Hepatocyte (in vitro differentiated cells): ENCODE measurements around the gene CRCP. TPM values are rescaled to one million over a fixed set of nuclear protein-coding genes. Genes with fewer than 3 reads are reported as not detected.

Source experiments
- DNase-seq: peaks from one replicate; pipeline ENCODE4 v3.0.0-alpha.2; 2016; ENCODE audit warnings: low spot score
- H2AFZ ChIP-seq: fragments of 200-600 bp; sonication (generic); 2 replicates; pipeline ENCODE4 v1.6.0; 2016; ENCODE audit warnings: antibody characterized with exemption, mild to moderate bottlenecking
- H3K27ac ChIP-seq: fragments of 200-600 bp; sonication (generic); 2 replicates; pipeline ENCODE4 v1.5.1; 2016; ENCODE audit warnings: mild to moderate bottlenecking
- H3K27me3 ChIP-seq: fragments of 200-600 bp; sonication (generic); 2 replicates; pipeline ENCODE4 v1.6.1; 2016
- H3K36me3 ChIP-seq: fragments of 200-600 bp; sonication (generic); replicated peaks from 2 replicates; pipeline ENCODE4 v1.5.1; 2016; ENCODE audit warnings: low read depth; ENCODE audit not compliant: insufficient read depth
- H3K4me1 ChIP-seq: fragments of 200-600 bp; sonication (generic); 2 replicates; pipeline ENCODE4 v1.5.1; 2016; ENCODE audit warnings: mild to moderate bottlenecking, moderate library complexity; ENCODE audit not compliant: insufficient read depth
- H3K4me2 ChIP-seq: fragments of 200-600 bp; sonication (generic); 2 replicates; pipeline ENCODE4 v1.6.0; 2016
- H3K4me3 ChIP-seq: fragments of 200-600 bp; sonication (generic); 2 replicates; pipeline ENCODE4 v1.5.1; 2016; ENCODE audit warnings: mild to moderate bottlenecking
- H3K79me2 ChIP-seq: fragments of 200-600 bp; sonication (generic); 2 replicates; pipeline ENCODE4 v1.6.0; 2017; ENCODE audit warnings: mild to moderate bottlenecking
- H3K9me2 ChIP-seq: fragments of 200-600 bp; sonication (generic); replicated peaks from 2 replicates; pipeline ENCODE4 v1.6.0; 2017; ENCODE audit warnings: mild to moderate bottlenecking; ENCODE audit not compliant: insufficient read depth
- H3K9me3 ChIP-seq: fragments of 200-600 bp; sonication (generic); 2 replicates; pipeline ENCODE4 v1.5.1; 2016; ENCODE audit warnings: low read depth, mild to moderate bottlenecking
- H4K20me1 ChIP-seq: fragments of 200-600 bp; sonication (generic); 2 replicates; pipeline ENCODE4 v1.6.0; 2016; ENCODE audit warnings: mild to moderate bottlenecking; ENCODE audit not compliant: insufficient read depth, poor library complexity, severe bottlenecking
- CTCF ChIP-seq: fragments of 200-600 bp; sonication (generic); IDR thresholded peaks from 2 replicates; pipeline ENCODE4 v1.5.1; 2016; ENCODE audit warnings: antibody characterized with exemption, mild to moderate bottlenecking; ENCODE audit not compliant: poor library complexity
- EZH2 ChIP-seq: fragments of 200-600 bp; sonication (generic); IDR thresholded peaks from 2 replicates; pipeline ENCODE4 v1.6.1; 2016; ENCODE audit warnings: antibody characterized with exemption, mild to moderate bottlenecking, borderline replicate concordance
- EZH2phosphoT487 ChIP-seq: fragments of 200-600 bp; sonication (generic); IDR thresholded peaks from one replicate; pipeline ENCODE4 v1.6.1; 2018; ENCODE audit warnings: antibody characterized with exemption, mild to moderate bottlenecking, low read depth, moderate library complexity; ENCODE audit not compliant: unreplicated experiment, severe bottlenecking
- WGBS: methylation state at CpG from one replicate; pipeline ENCODE4 v1.1.6; 2016; ENCODE audit warnings: low lambda C conversion rate; ENCODE audit errors: missing lambda C conversion rate; 5-methylcytosine and 5-hydroxymethylcytosine counted together
- polyA plus RNA-seq: library from polyadenylated mRNA; unstranded; fragments of >200 nt; fragmentation: Nextera tagmentation; extraction: Ambion mirVana; gene quantifications from 2 replicates; pipeline ENCODE4 v1.2.1, GENCODE V29; 2016
- total RNA-seq: library from RNA; depleted of rRNA; stranded (reverse); fragments of >200 nt; gene quantifications from 2 replicates; pipeline ENCODE4 v1.2.3, GENCODE V29; 2014

Gene CRCP
- total and polyA plus RNA-seq, 2 experiments from 2014 or later: 13.8 to 41.6 TPM

GRCh38 chr7:66185680-66186187 lies 71.1 kb downstream of the CRCP start:
- no peaks in the 10 kb centered on the region for H3K9me3 ChIP-seq
- no peak overlapping the region for H3K4me3 ChIP-seq
- H3K27ac ChIP-seq: no peak overlapping the region
- no peaks in the 10 kb centered on the region for H3K36me3 ChIP-seq
- no peaks in the 10 kb centered on the region for H3K9me2 ChIP-seq
- WGBS: 92% methylated on average over 8 of the region's 8 CpGs
- H3K4me1 ChIP-seq: no peaks in the 10 kb centered on the region
- H4K20me1 ChIP-seq: no peaks in the 10 kb centered on the region
- DNase-seq: no peak
- no peaks in the 10 kb centered on the region for H3K27me3 ChIP-seq
- no peak for TF ChIP-seq CTCF
- TF ChIP-seq EZH2phosphoT487: no peak
- no peak for TF ChIP-seq EZH2
- H3K4me2 ChIP-seq: no peak overlapping the region
- no peak overlapping the region for H2AFZ ChIP-seq
- H3K79me2 ChIP-seq: no peaks in the 10 kb centered on the region

- no peaks in the 10 kb centered on the region for H3K79me2 ChIP-seq
- no peak overlapping the region for H2AFZ ChIP-seq
- DNase-seq: no peak
- H3K9me3 ChIP-seq: no peaks in the 10 kb centered on the region
- TF ChIP-seq CTCF: no peak
- TF ChIP-seq EZH2phosphoT487: no peak
- TF ChIP-seq EZH2: no peak
- no peaks in the 10 kb centered on the region for H3K9me2 ChIP-seq
- WGBS: 95% methylated on average over 4 of the region's 4 CpGs
- no peaks in the 10 kb centered on the region for H3K4me1 ChIP-seq
- H3K36me3 ChIP-seq: no peaks in the 10 kb centered on the region
- H3K4me3 ChIP-seq: no peak overlapping the region
- H3K27ac ChIP-seq: no peak overlapping the region
- H4K20me1 ChIP-seq: no peaks in the 10 kb centered on the region
- no peaks in the 10 kb centered on the region for H3K27me3 ChIP-seq
- H3K4me2 ChIP-seq: no peak overlapping the region
Observed at GRCh38 chr7:66186991-66187390, 72.3 kb downstream of the CRCP start.

- 38% methylated on average over 1 of the region's 1 CpG for WGBS
- H3K9me3 ChIP-seq: no peaks in the 10 kb centered on the region
- no peaks in the 10 kb centered on the region for H4K20me1 ChIP-seq
- H3K4me3 ChIP-seq: no peak overlapping the region
- H3K9me2 ChIP-seq: no peaks in the 10 kb centered on the region
- H3K4me1 ChIP-seq: no peaks in the 10 kb centered on the region
- no peaks in the 10 kb centered on the region for H3K36me3 ChIP-seq
- no peak overlapping the region for H3K27ac ChIP-seq
- DNase-seq: peak; percentile 73
- no peaks in the 10 kb centered on the region for H3K27me3 ChIP-seq
- no peak overlapping the region for H3K4me2 ChIP-seq
- no peak overlapping the region for H2AFZ ChIP-seq
- TF ChIP-seq EZH2phosphoT487: no peak
- TF ChIP-seq CTCF: no peak
- TF ChIP-seq EZH2: no peak
- H3K79me2 ChIP-seq: no peaks in the 10 kb centered on the region
Observed at GRCh38 chr7:66187905-66188304, 73.3 kb downstream of the CRCP start.

GRCh38 chr7:66188645-66189044 lies 74.0 kb downstream of the CRCP start:
- no peaks in the 10 kb centered on the region for H3K9me2 ChIP-seq
- no peak overlapping the region for H2AFZ ChIP-seq
- H3K36me3 ChIP-seq: no peaks in the 10 kb centered on the region
- TF ChIP-seq EZH2: no peak
- no peak for TF ChIP-seq CTCF
- TF ChIP-seq EZH2phosphoT487: no peak
- H3K4me2 ChIP-seq: no peak overlapping the region
- WGBS: 98% methylated on average over 2 of the region's 2 CpGs
- no peak overlapping the region for H3K27ac ChIP-seq
- H4K20me1 ChIP-seq: no peaks in the 10 kb centered on the region
- H3K4me1 ChIP-seq: no peaks in the 10 kb centered on the region
- no peaks in the 10 kb centered on the region for H3K9me3 ChIP-seq
- no peaks in the 10 kb centered on the region for H3K27me3 ChIP-seq
- DNase-seq: no peak
- H3K4me3 ChIP-seq: no peak overlapping the region
- no peaks in the 10 kb centered on the region for H3K79me2 ChIP-seq
